A549 (cell line): Measurements from ENCODE around the gene CCDC117.

Source experiments
- HOXB13 ChIP-seq: fragments of 250-450 bp; sonication (Bioruptor Pico); IDR thresholded peaks from 2 replicates; pipeline ENCODE4 v1.5.0; 2020; ENCODE audit warnings: low read depth, mild to moderate bottlenecking, moderate library complexity
- ZNF302 ChIP-seq: fragments of 250-450 bp; sonication (Bioruptor Pico); IDR thresholded peaks from 2 replicates; pipeline ENCODE4 v1.9.0; 2021; ENCODE audit warnings: inconsistent platforms, mild to moderate bottlenecking, moderate library complexity
- TF ChIP-seq, protein P1 (sequence below): fragments of 200-600 bp; sonication (generic); IDR thresholded peaks from 2 replicates; pipeline ENCODE4 v1.6.1; 2016; ENCODE audit warnings: antibody characterized with exemption, mild to moderate bottlenecking, moderate library complexity

DNA sequence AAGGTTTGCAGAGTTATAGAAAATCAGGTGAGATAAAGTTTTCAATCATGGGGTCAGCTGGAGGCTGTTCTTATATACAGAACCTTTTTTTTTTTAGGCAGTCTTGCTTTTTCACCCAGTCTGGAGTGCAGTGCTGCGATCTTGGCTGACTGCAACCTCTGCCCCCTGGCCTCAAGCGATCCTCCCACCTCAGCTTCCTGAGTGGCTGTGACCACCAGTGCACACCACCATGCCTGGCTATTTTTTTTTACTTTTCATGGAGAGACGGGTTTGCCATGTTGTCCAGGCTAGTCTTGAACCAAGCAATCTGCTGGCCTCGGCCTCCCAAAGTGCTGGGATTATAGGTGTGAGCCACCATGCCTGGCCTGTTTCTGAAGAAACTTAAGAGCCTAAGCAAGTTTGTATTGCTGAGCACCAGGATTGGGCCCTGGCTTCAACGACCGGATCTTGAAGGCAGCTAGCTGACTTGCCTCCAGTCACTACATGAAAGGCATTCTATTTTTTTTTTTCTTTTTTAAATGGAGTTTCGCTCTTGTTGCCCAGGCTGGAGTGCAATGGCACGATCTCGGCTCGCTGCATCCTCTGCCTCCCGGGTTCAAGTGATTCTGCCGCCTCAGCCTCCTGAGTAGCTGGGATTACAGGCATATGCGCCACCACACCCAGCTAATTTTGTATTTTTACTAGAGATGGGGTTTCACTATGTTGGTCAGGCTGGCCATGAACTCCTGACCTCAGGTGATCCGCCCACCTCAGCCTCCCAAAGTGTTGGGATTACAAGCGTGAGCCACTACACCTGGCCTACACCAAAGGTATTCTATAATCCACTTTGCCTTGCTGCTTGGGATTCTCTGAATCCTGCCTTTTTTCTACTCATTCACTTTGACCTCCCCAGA is 20.2 kb downstream of the CCDC117 start:
- TF ChIP-seq, protein P1, sequence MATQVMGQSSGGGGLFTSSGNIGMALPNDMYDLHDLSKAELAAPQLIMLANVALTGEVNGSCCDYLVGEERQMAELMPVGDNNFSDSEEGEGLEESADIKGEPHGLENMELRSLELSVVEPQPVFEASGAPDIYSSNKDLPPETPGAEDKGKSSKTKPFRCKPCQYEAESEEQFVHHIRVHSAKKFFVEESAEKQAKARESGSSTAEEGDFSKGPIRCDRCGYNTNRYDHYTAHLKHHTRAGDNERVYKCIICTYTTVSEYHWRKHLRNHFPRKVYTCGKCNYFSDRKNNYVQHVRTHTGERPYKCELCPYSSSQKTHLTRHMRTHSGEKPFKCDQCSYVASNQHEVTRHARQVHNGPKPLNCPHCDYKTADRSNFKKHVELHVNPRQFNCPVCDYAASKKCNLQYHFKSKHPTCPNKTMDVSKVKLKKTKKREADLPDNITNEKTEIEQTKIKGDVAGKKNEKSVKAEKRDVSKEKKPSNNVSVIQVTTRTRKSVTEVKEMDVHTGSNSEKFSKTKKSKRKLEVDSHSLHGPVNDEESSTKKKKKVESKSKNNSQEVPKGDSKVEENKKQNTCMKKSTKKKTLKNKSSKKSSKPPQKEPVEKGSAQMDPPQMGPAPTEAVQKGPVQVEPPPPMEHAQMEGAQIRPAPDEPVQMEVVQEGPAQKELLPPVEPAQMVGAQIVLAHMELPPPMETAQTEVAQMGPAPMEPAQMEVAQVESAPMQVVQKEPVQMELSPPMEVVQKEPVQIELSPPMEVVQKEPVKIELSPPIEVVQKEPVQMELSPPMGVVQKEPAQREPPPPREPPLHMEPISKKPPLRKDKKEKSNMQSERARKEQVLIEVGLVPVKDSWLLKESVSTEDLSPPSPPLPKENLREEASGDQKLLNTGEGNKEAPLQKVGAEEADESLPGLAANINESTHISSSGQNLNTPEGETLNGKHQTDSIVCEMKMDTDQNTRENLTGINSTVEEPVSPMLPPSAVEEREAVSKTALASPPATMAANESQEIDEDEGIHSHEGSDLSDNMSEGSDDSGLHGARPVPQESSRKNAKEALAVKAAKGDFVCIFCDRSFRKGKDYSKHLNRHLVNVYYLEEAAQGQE, result no peak
- no peak for TF ChIP-seq HOXB13 (CRISPR knock-in tag)
- TF ChIP-seq ZNF302 (CRISPR knock-in tag), result no peak
